Mucosa of descending colon (tissue), 3 donors: ENCODE results near the gene MYO1E. TPM values are rescaled to one million over a fixed set of nuclear protein-coding genes. Genes with fewer than 3 reads are reported as not detected.

Experiments
- ATAC-seq: fragments of 200-7000 bp; cut with Tn5 transposase; one replicate; pipeline ENCODE4 v1.9.1; 2020; ENCODE audit warnings: mild to moderate bottlenecking, moderate library complexity
- DNase-seq, 3 donors: peaks; one replicate each; pipeline ENCODE4 v3.0.0-alpha.2; 2020
- H3K36me3 ChIP-seq: fragments of 200-600 bp; one replicate; pipeline ENCODE4 v1.8.0; 2021; ENCODE audit warnings: low read depth, mild to moderate bottlenecking
- H3K4me1 ChIP-seq: fragments of 200-600 bp; one replicate; pipeline ENCODE4 v1.8.0; 2021; ENCODE audit warnings: low read depth, mild to moderate bottlenecking
- H3K4me3 ChIP-seq: fragments of 200-600 bp; one replicate; pipeline ENCODE4 v1.8.0; 2021; ENCODE audit warnings: mild to moderate bottlenecking
- H3K9me3 ChIP-seq: fragments of 200-600 bp; one replicate; pipeline ENCODE4 v1.8.0; 2021; ENCODE audit warnings: mild to moderate bottlenecking
- CTCF ChIP-seq: fragments of 200-600 bp; IDR thresholded peaks from one replicate; pipeline ENCODE4 v1.8.0; 2022; ENCODE audit warnings: antibody characterized with exemption, mild to moderate bottlenecking
- intact Hi-C, 2 donors: fragments of 100-400 bp; cut with DNase I in 1 of 2; cut with micrococcal nuclease in 1 of 2; formaldehyde crosslinking; loops; one replicate each; pipeline versions ENCODE4 v1.11.0 to v1.11.1; 2022; cut with DNase I, micrococcal nuclease
- total RNA-seq, 3 donors: library from RNA; stranded (reverse); fragmentation: NEBNext Ultra II Directional in 2 of 3; extraction: Animal tissue kit (Norgen Biotek cat#: 25700) in 2 of 3; gene quantifications; one replicate each; pipeline versions ENCODE4 v1.2.1 to v1.2.4, GENCODE V29; 2021 to 2023
- donor health status: DM: no; HTN: no; CAD: no; lungs with moderate emphysema.
- donor health status: DM: no; HTN: no; CAD: no.
- donor health status: DM: no; HTN: yes; CAD: no.

The MYO1E gene
- total RNA-seq, 3 donors from 2014 or later: 189 to 325 (median 283) TPM

DNA sequence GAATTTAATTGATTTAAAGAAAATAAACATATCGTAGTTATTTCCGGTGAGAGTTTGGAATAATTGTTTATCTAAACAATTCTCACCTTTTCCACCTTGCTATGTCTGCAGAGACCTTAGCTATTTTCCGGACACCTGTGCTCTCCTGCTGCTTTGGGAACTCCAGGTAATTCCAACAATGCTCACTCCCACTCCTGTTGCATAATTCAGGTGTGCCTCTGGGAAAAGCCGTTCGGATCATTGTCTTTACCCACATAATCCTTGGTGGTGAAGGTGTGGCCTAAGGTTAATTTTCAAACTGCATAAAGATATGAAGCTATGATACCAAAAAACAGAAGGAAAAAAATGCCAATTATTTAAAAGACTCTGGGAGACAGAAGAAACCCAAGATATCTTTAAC is 106.6 kb downstream of the MYO1E start:
- ATAC-seq: peak; percentile 98
- Histone ChIP-seq H3K4me1 (peaks cover 2% of the 10 kb centered on the region), H3K9me3 (no peaks in the 10 kb centered on the region), H3K36me3 (no peaks in the 10 kb centered on the region), H3K4me3 (no peak overlapping the region)
- TF ChIP-seq CTCF: no peak
- peak in 1 of 3 donors; percentile 79 for DNase-seq
- intact Hi-C loops: no loop called here

DNA sequence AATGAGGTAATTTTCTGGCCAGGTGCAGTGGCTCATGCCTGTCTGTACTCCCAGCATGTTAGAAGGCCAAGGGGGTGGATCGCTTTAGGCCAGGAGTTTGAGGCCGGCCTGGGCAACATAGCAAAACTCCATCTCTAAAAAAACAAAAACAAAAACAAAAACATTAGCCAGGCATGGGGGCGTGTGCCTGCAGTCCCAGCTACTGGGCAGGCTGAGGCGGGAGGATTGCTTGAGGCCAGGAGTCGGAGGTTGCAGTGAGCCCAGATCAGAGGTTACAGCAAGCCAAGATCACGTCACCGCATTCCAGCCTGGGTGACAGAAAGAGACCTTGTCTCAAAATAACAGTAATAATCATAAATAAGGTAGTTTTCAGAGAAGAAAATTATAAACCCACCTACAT is 110.4 kb downstream of the MYO1E start:
- Histone ChIP-seq H3K9me3 (no peaks in the 10 kb centered on the region), H3K4me3 (no peak overlapping the region), H3K4me1 (peaks cover 17% of the 10 kb centered on the region), H3K36me3 (no peaks in the 10 kb centered on the region)
- TF ChIP-seq CTCF: no peak
- ATAC-seq: no peak
- no peak for DNase-seq
- intact Hi-C loops: no loop called here

- ATAC-seq: peak; percentile 73
- intact Hi-C loops: no loop called here
Measured at GRCh38 chr15:59260090-59260489, 112.6 kb downstream of the MYO1E start.

GRCh38 chr15:59259137-59259943 is 113.3 kb downstream of the MYO1E start:
- no peak for ATAC-seq
- no peak overlapping the region for H3K4me3 ChIP-seq
- peak in 1 of 3 donors; percentile 2 for DNase-seq
- H3K9me3 ChIP-seq: no peaks in the 10 kb centered on the region
- no peaks in the 10 kb centered on the region for H3K36me3 ChIP-seq
- peaks cover 39% of the 10 kb centered on the region for H3K4me1 ChIP-seq
- no peak for TF ChIP-seq CTCF
- intact Hi-C loops: no loop called here

More at GRCh38 chr15:59260090-59260489, 112.6 kb downstream of the MYO1E start:
- Histone ChIP-seq H3K4me1 (peaks cover 35% of the 10 kb centered on the region), H3K9me3 (no peaks in the 10 kb centered on the region), H3K4me3 (no peak overlapping the region), H3K36me3 (no peaks in the 10 kb centered on the region)
- peak; percentile 74 to 81 (median 77) for DNase-seq
- no peak for TF ChIP-seq CTCF

DNA sequence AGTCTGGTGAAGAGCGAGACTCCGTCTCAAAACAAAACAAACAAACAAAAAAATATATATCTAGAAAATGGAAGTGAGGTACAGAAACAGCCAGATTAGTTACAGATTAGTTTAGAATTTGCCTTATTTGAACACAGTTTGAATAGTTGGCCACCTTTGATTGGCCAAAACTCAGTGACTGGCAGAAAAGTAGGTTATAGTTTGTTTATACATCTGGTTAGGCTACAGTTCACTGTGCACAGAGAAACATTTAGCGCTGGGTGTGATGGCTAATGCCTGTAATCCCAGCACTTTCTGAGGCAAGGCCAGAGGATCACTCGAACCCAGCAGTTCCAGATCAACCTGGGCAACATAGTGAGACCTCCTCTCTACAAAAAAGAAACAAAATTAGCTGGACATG is 114.4 kb downstream of the MYO1E start:
- H3K9me3 ChIP-seq: no peaks in the 10 kb centered on the region
- H3K36me3 ChIP-seq: no peaks in the 10 kb centered on the region
- ATAC-seq (no peak), DNase-seq (no peak)
- H3K4me3 ChIP-seq: no peak overlapping the region
- intact Hi-C loops: no loop called here
- peaks cover 39% of the 10 kb centered on the region for H3K4me1 ChIP-seq
- no peak for TF ChIP-seq CTCF
